ENCODE results near the gene LRRTM2.

Gene LRRTM2

GRCh38 chr5:138900281-138900965 is 25.3 kb upstream of the LRRTM2 start:
- TF ChIP-seq CTCF (IDR thresholded peaks at IDR 0.05; ENCODE audit: insufficient read depth, low read depth, low read length, missing control alignments), result no peak
- DNase-seq (ENCODE audit: low read depth), result no peak

GRCh38 chr5:138898742-138899141 is 23.6 kb upstream of the LRRTM2 start:
- H3K4me3 ChIP-seq (ENCODE audit: low read depth, low read length), result no peak overlapping the region
- no peak for DNase-seq (ENCODE audit: low read depth)
- TF ChIP-seq CTCF (IDR thresholded peaks at IDR 0.05; ENCODE audit: insufficient read depth, low read depth, low read length, missing control alignments), result no peak

More at GRCh38 chr5:138900281-138900965, 25.3 kb upstream of the LRRTM2 start:
- no peak overlapping the region for H3K4me3 ChIP-seq (ENCODE audit: low read depth, low read length)

GRCh38 chr5:138898299-138898698 is 23.2 kb upstream of the LRRTM2 start:
- no peak overlapping the region for H3K4me3 ChIP-seq (ENCODE audit: low read depth, low read length)
- no peak for DNase-seq (ENCODE audit: low read depth)
- no peak for TF ChIP-seq CTCF (IDR thresholded peaks at IDR 0.05; ENCODE audit: insufficient read depth, low read depth, low read length, missing control alignments)

- no peak for TF ChIP-seq CTCF (IDR thresholded peaks at IDR 0.05; ENCODE audit: insufficient read depth, low read depth, low read length, missing control alignments)
- DNase-seq (ENCODE audit: low read depth), result no peak
- no peak overlapping the region for H3K4me3 ChIP-seq (ENCODE audit: low read depth, low read length)
Measured at GRCh38 chr5:138895918-138896317, 20.8 kb upstream of the LRRTM2 start.

GRCh38 chr5:138890644-138891043 is 15.5 kb upstream of the LRRTM2 start:
- no peak overlapping the region for H3K4me3 ChIP-seq (ENCODE audit: low read depth, low read length)
- no peak for DNase-seq (ENCODE audit: low read depth)
- no peak for TF ChIP-seq CTCF (IDR thresholded peaks at IDR 0.05; ENCODE audit: insufficient read depth, low read depth, low read length, missing control alignments)

GRCh38 chr5:138889994-138890393 is 14.9 kb upstream of the LRRTM2 start:
- TF ChIP-seq CTCF (IDR thresholded peaks at IDR 0.05; ENCODE audit: insufficient read depth, low read depth, low read length, missing control alignments), result no peak

GRCh38 chr5:138884554-138884953 is 9.4 kb upstream of the LRRTM2 start:
- H3K4me3 ChIP-seq (ENCODE audit: low read depth, low read length), result no peak overlapping the region
- DNase-seq (ENCODE audit: low read depth), result no peak
- TF ChIP-seq CTCF (IDR thresholded peaks at IDR 0.05; ENCODE audit: insufficient read depth, low read depth, low read length, missing control alignments), result no peak

More at GRCh38 chr5:138889994-138890393, 14.9 kb upstream of the LRRTM2 start:
- DNase-seq (ENCODE audit: low read depth), result no peak
- H3K4me3 ChIP-seq (ENCODE audit: low read depth, low read length), result no peak overlapping the region
